Keratinocyte (primary cell): Measurements from ENCODE around the gene TERT. TPM values are rescaled to one million over a fixed set of nuclear protein-coding genes. Genes with fewer than 3 reads are reported as not detected.

Experiments
- DNase-seq: peaks from one replicate; pipeline ENCODE4 v3.0.0-alpha.2; 2011; ENCODE audit warnings: low read depth, missing footprints, low spot score
- FAIRE-seq: peaks from 2 replicates; lab custom pipeline; 2011; peaks lifted over from hg19 to GRCh38; lab: Jason Lieb, UNC
- H2AFZ ChIP-seq: 2 replicates; pipeline ENCODE4 v1.6.0; 2012; ENCODE audit warnings: low read length, control low read depth, inconsistent platforms; ENCODE audit not compliant: control insufficient read depth
- H3K27ac ChIP-seq: 2 replicates; pipeline ENCODE4 v1.5.1; 2011; ENCODE audit warnings: low read length; ENCODE audit not compliant: control insufficient read depth, insufficient read depth
- H3K27me3 ChIP-seq: 3 replicates; pipeline ENCODE4 v1.6.0; 2011; ENCODE audit warnings: low read length; ENCODE audit not compliant: control insufficient read depth, insufficient read depth; ENCODE audit errors: extremely low read depth
- H3K36me3 ChIP-seq, 2 experiments: 2 replicates in 1 of 2; 3 replicates in 1 of 2; pipeline ENCODE4 v1.5.1; 2011; ENCODE audit warnings: low read length in 2 of 2, mild to moderate bottlenecking in 1 of 2; ENCODE audit not compliant: control insufficient read depth in 2 of 2, insufficient read depth in 2 of 2; ENCODE audit errors: extremely low read depth in 1 of 2
- H3K4me1 ChIP-seq: 3 replicates; pipeline ENCODE4 v1.5.1; 2011; ENCODE audit warnings: low read length; ENCODE audit not compliant: control insufficient read depth, insufficient read depth; ENCODE audit errors: extremely low read depth
- H3K4me2 ChIP-seq: 3 replicates; pipeline ENCODE4 v1.6.0; 2011; ENCODE audit warnings: low read depth, low read length; ENCODE audit not compliant: control insufficient read depth, insufficient read depth; ENCODE audit errors: extremely low read depth
- H3K4me3 ChIP-seq, 3 experiments: fragments of 200-600 bp in 1 of 3; sonication (generic) in 1 of 3; 2 replicates in 2 of 3; 3 replicates in 1 of 3; pipeline ENCODE4 v1.5.1; 2011 to 2016; ENCODE audit warnings: low read length in 3 of 3, mild to moderate bottlenecking in 3 of 3, control low read depth in 2 of 3, inconsistent platforms in 1 of 3, low read depth in 1 of 3, mixed read lengths in 1 of 3, mixed run types in 1 of 3, moderate library complexity in 1 of 3; ENCODE audit not compliant: control insufficient read depth in 2 of 3, insufficient read depth in 2 of 3; ENCODE audit errors: extremely low read depth in 1 of 3
- H3K79me2 ChIP-seq: 2 replicates; pipeline ENCODE4 v1.6.0; 2012; ENCODE audit warnings: low read length; ENCODE audit not compliant: control insufficient read depth, insufficient read depth
- H3K9ac ChIP-seq: 3 replicates; pipeline ENCODE4 v1.6.0; 2011; ENCODE audit warnings: low read length; ENCODE audit not compliant: control insufficient read depth, insufficient read depth; ENCODE audit errors: extremely low read depth
- H3K9me1 ChIP-seq: 3 replicates; pipeline ENCODE4 v1.6.0; 2011; ENCODE audit warnings: low read length; ENCODE audit not compliant: control insufficient read depth, insufficient read depth; ENCODE audit errors: extremely low read depth
- H3K9me3 ChIP-seq: 2 replicates; pipeline ENCODE4 v1.5.1; 2012; ENCODE audit warnings: low read depth, low read length; ENCODE audit not compliant: control insufficient read depth
- H4K20me1 ChIP-seq: 3 replicates; pipeline ENCODE4 v1.6.0; 2011; ENCODE audit warnings: low read length; ENCODE audit not compliant: control insufficient read depth, insufficient read depth; ENCODE audit errors: extremely low read depth
- EZH2 ChIP-seq: IDR thresholded peaks from one replicate; pipeline ENCODE4 v1.6.1; 2012; ENCODE audit warnings: inconsistent platforms, mild to moderate bottlenecking, low read length, moderate library complexity
- dilution Hi-C: fragments of 300-500 bp; cut with MboI; formaldehyde crosslinking; loops from one replicate; pipeline ENCODE4 v1.7.0; 2020; ENCODE audit warnings: low sequenced_read_pairs; ENCODE audit not compliant: extremely low pct_ligation_motif_present
- polyA plus RNA-seq, 5 experiments: library from polyadenylated mRNA; depleted of rRNA in 3 of 5; stranded (reverse) in 3 of 5; stranded (forward) in 1 of 5; unstranded in 1 of 5; fragments of >200 nt; gene quantifications; 1 replicate in 1 of 5; 2 replicates in 3 of 5; 3 replicates in 1 of 5; pipeline versions ENCODE4 v1.2.1 to v1.2.3, GENCODE V29; 2011 to 2012; ENCODE audit warnings: missing spikeins in 2 of 5, low read depth in 1 of 5, low replicate concordance in 1 of 5
- TF ChIP-seq, protein P1 (sequence below), 3 experiments: IDR thresholded peaks in 1 of 3; conservative IDR thresholded peaks in 1 of 3; optimal IDR thresholded peaks in 1 of 3; 2 replicates in 2 of 3; 3 replicates in 1 of 3; pipeline versions ENCODE3 to v1.5.1; 2011; ENCODE audit warnings: low read length in 3 of 3, mild to moderate bottlenecking in 3 of 3, moderate library complexity in 2 of 3, control low read depth in 1 of 3, inconsistent platforms in 1 of 3; ENCODE audit not compliant: insufficient read depth in 2 of 3; ENCODE audit errors: extremely low read depth in 1 of 3

Gene TERT
- polyA plus RNA-seq, 1 donor (not counting 4 experiments of a cell fraction or from before 2014, with no cell fraction given): not detected

DNA sequence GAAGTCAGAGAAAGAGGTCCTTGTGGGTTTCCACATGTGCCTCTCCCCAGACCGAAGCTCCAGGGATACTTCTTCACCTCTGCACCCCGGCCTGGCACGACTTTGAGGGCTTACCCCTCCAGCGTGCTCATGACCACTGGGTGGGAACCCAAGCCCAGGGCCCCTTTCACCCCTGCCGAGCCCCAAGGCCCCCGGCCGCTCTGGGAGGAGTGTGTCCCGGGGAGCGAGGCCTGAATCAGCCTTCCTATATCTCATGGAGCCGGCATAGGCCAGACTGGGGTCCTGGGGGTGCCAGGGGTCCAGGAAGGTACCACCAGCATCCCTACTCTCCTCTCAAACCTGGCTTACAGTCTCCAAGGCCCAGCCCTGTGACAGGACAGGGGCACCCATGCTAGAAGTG is 17.1 kb downstream of the TERT start:
- no peak overlapping the region for H3K9ac ChIP-seq
- H3K4me3 ChIP-seq: no peak overlapping the region
- H3K9me3 ChIP-seq: peaks cover 8% of the 10 kb centered on the region
- no peaks in the 10 kb centered on the region for H3K9me1 ChIP-seq
- H3K27ac ChIP-seq: no peak overlapping the region
- H3K36me3 ChIP-seq: no peaks in the 10 kb centered on the region
- dilution Hi-C loops: no loop called here
- FAIRE-seq (no peak), DNase-seq (no peak)
- TF ChIP-seq, protein P1, sequence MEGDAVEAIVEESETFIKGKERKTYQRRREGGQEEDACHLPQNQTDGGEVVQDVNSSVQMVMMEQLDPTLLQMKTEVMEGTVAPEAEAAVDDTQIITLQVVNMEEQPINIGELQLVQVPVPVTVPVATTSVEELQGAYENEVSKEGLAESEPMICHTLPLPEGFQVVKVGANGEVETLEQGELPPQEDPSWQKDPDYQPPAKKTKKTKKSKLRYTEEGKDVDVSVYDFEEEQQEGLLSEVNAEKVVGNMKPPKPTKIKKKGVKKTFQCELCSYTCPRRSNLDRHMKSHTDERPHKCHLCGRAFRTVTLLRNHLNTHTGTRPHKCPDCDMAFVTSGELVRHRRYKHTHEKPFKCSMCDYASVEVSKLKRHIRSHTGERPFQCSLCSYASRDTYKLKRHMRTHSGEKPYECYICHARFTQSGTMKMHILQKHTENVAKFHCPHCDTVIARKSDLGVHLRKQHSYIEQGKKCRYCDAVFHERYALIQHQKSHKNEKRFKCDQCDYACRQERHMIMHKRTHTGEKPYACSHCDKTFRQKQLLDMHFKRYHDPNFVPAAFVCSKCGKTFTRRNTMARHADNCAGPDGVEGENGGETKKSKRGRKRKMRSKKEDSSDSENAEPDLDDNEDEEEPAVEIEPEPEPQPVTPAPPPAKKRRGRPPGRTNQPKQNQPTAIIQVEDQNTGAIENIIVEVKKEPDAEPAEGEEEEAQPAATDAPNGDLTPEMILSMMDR (optimal IDR thresholded peaks at IDR 0.05 in 1 of 3, IDR thresholded peaks at IDR 0.05 in 1 of 3, conservative IDR thresholded peaks at IDR 0.05 in 1 of 3; ENCODE audit: extremely low read depth in 1 of 3, insufficient read depth in 2 of 3, low read length in 3 of 3): no peak
- no peak for TF ChIP-seq EZH2
- no peaks in the 10 kb centered on the region for H4K20me1 ChIP-seq
- no peak overlapping the region for H3K4me2 ChIP-seq
- H3K79me2 ChIP-seq: no peaks in the 10 kb centered on the region
- no peaks in the 10 kb centered on the region for H3K27me3 ChIP-seq
- no peak overlapping the region for H2AFZ ChIP-seq
- H3K4me1 ChIP-seq: no peaks in the 10 kb centered on the region

DNA sequence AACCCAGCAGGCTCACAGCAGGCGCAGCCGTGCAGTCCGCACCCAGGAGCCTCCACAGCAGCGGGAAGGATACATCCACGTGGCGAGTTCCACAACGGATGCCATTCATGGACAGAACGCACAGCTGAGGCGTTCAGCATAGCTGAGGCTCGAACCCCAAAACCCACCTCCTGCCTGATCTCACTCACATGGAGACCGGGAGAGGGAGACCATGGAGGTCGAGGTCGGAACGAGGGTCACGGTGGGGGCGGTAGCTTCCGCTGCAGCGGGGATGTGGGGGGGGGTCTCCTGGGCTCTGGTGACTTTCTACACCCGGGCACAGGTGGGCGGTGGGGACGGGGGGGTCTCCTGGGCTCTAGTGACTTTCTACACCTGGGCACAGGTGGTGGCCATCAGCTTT is 17.5 kb downstream of the TERT start:
- no peak overlapping the region for H3K27ac ChIP-seq
- no peak overlapping the region for H3K4me2 ChIP-seq
- H3K4me3 ChIP-seq: no peak overlapping the region
- no peak overlapping the region for H3K9ac ChIP-seq
- FAIRE-seq (no peak), DNase-seq (no peak)
- no peaks in the 10 kb centered on the region for H3K9me1 ChIP-seq
- H3K27me3 ChIP-seq: no peaks in the 10 kb centered on the region
- dilution Hi-C loops: no loop called here
- H2AFZ ChIP-seq: no peak overlapping the region
- no peaks in the 10 kb centered on the region for H4K20me1 ChIP-seq
- H3K36me3 ChIP-seq: no peaks in the 10 kb centered on the region
- H3K9me3 ChIP-seq: peaks cover 8% of the 10 kb centered on the region
- TF ChIP-seq, protein P1 (optimal IDR thresholded peaks at IDR 0.05 in 1 of 3, IDR thresholded peaks at IDR 0.05 in 1 of 3, conservative IDR thresholded peaks at IDR 0.05 in 1 of 3; ENCODE audit: extremely low read depth in 1 of 3, insufficient read depth in 2 of 3, low read length in 3 of 3): no peak
- no peak for TF ChIP-seq EZH2
- H3K79me2 ChIP-seq: no peaks in the 10 kb centered on the region
- H3K4me1 ChIP-seq: no peaks in the 10 kb centered on the region
